ENCODE data around the gene ADAMTS18. TPM values are rescaled to one million over a fixed set of nuclear protein-coding genes. Genes with fewer than 3 reads are reported as not detected.
"Not testable (repeated sequence)": the region's sequence is repeated elsewhere in the genome, so short reads cannot be mapped to it uniquely, and the experiment has no call there.

ADAMTS18 gene
- total RNA-seq, 1 donor from 2014 or later: not detected

DNA sequence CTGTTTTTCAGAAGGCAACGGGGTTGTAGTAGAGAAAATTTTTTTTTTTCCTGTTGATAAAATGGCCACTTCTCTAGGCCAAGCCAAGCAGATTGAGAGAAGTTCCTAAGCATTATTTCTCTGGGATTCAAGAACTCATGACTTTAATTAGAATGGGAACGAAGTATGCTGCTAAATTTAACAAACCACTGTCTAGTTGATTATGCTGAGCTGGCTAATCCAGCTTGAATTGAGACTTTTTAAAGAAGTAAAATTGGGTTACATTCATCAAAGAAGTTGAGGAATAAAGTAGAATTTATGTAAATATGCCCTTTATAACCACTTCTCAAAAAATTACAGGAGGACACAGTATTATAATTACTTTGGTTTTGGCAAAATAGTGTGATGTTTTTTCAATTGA is 152.5 kb downstream of the ADAMTS18 start:
- Mint-ChIP-seq H3K27ac (no peak overlapping the region), H3K4me3 (no peak overlapping the region), H3K36me3 (ENCODE audit: low read depth) (no peaks in the 10 kb centered on the region), H3K27me3 (peaks cover 6% of the 10 kb centered on the region), H3K9me3 (no peaks in the 10 kb centered on the region), H3K4me1 (no peaks in the 10 kb centered on the region)
- DNase-seq (no peak), ATAC-seq (ENCODE audit: low read depth) (no peak)
- POLR2A ChIA-PET: no interaction called here
- TF ChIP-seq, protein P1, sequence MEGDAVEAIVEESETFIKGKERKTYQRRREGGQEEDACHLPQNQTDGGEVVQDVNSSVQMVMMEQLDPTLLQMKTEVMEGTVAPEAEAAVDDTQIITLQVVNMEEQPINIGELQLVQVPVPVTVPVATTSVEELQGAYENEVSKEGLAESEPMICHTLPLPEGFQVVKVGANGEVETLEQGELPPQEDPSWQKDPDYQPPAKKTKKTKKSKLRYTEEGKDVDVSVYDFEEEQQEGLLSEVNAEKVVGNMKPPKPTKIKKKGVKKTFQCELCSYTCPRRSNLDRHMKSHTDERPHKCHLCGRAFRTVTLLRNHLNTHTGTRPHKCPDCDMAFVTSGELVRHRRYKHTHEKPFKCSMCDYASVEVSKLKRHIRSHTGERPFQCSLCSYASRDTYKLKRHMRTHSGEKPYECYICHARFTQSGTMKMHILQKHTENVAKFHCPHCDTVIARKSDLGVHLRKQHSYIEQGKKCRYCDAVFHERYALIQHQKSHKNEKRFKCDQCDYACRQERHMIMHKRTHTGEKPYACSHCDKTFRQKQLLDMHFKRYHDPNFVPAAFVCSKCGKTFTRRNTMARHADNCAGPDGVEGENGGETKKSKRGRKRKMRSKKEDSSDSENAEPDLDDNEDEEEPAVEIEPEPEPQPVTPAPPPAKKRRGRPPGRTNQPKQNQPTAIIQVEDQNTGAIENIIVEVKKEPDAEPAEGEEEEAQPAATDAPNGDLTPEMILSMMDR (IDR thresholded peaks at IDR 0.05): no peak
- intact Hi-C loops (cut with micrococcal nuclease): no loop called here
- CTCF ChIA-PET: no interaction called here

DNA sequence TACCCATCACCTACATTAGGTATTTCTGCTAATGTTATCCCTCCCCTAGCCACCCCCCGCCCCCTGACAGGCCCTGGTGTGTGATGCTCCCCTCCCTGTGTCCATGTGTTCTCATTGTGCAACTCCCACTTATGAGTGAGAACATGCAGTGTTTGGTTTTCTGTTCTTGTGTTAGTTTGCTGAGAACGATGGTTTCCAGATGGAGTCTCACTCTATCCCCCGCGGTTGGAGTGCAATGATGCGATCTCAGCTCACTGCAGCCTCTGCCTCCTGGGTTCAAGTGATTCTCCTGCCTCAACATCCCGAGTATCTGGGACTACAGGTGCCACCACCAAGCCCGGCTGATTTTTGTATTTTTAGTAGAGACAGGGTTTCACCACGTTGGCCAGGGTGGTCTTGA is 155.5 kb downstream of the ADAMTS18 start:
- CTCF ChIA-PET; H3K27me3 Mint-ChIP-seq; H3K4me1 Mint-ChIP-seq; DNase-seq; POLR2A ChIA-PET; H3K4me3 Mint-ChIP-seq; intact Hi-C loops (cut with micrococcal nuclease); H3K9me3 Mint-ChIP-seq; H3K36me3 Mint-ChIP-seq (ENCODE audit: low read depth); H3K27ac Mint-ChIP-seq; ATAC-seq (ENCODE audit: low read depth): not testable (repeated sequence)

DNA sequence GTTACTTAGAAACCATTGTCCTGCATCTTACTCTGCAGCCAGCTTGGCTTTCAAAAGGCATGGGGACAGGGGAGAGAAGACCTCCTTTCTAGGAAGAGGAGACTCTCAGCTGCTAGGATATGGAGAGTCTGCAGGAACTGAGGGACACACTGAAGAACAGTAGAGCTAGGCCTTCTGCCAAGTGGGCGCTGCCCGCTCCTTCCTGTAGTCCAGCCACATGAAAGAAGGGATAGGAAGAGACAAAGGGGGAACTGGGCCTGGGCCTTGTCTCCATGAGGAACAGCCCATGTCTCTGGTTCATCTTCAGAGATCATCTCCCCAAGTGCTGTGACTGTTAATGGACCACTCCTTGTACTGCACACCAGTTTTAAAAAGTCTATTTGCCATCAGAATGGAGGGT is 157.3 kb downstream of the ADAMTS18 start:
- ChIA-PET CTCF (interaction anchor here (0.6 kb wide), 1 partner anchor 56 kb away, joined by 3 read pairs; no protein-coding TSS in a partner anchor), POLR2A (no interaction called here)
- H3K36me3 Mint-ChIP-seq (ENCODE audit: low read depth): no peaks in the 10 kb centered on the region
- H3K27ac Mint-ChIP-seq: no peak overlapping the region
- no peaks in the 10 kb centered on the region for H3K4me1 Mint-ChIP-seq
- H3K9me3 Mint-ChIP-seq: no peaks in the 10 kb centered on the region
- H3K4me3 Mint-ChIP-seq: no peak overlapping the region
- DNase-seq (no peak), ATAC-seq (ENCODE audit: low read depth) (no peak)
- TF ChIP-seq, protein P1 (IDR thresholded peaks at IDR 0.05): no peak
- H3K27me3 Mint-ChIP-seq: peaks cover 4% of the 10 kb centered on the region
- intact Hi-C loops (cut with micrococcal nuclease): no loop called here

DNA sequence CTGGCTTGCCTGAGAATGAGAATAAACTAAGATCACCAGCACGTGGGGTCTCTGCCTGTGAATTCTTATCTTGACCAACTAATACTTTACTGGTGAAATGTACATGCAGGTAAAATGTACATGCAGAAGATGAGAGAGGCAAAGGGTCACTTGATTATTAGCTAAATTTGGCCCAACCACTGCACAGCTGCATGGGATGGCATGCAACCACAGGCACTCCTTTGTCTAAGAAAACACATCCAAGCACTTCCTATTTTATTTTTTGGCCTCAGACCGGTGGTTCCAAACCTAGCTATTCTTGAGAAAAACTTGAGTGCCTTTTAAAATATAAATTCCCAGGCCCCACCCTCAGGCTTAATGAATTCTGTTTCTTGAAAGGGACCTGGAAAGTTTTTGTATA is 157.7 kb downstream of the ADAMTS18 start:
- Mint-ChIP-seq H3K27ac (no peak overlapping the region), H3K36me3 (ENCODE audit: low read depth) (no peaks in the 10 kb centered on the region), H3K4me1 (no peaks in the 10 kb centered on the region), H3K9me3 (no peaks in the 10 kb centered on the region), H3K27me3 (peaks cover 4% of the 10 kb centered on the region), H3K4me3 (no peak overlapping the region)
- TF ChIP-seq, protein P1 (IDR thresholded peaks at IDR 0.05): no peak
- no peak for ATAC-seq (ENCODE audit: low read depth)
- intact Hi-C loops (cut with micrococcal nuclease): no loop called here
- ChIA-PET POLR2A (no interaction called here), CTCF (interaction anchor here (0.6 kb wide), 1 partner anchor 56 kb away, joined by 3 read pairs; no protein-coding TSS in a partner anchor)
- DNase-seq: no peak

DNA sequence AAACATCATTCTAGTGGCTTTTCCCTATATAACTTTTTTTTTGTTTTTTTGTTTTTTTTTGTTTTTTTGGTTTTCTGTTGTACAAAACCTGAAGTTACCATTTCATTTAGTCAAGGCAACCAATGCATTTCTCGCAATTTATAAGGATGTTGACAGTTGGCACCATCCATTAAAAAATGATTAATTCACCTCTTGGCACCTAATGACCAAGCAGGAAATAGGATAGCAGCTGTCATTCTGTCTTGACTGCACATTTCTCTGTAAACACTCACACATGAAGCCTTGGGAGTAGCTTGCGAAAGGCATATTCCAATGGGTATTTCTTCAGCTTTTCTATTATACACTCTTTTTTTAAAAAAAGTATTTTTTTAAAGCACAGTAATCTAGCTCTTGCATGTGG is 158.2 kb downstream of the ADAMTS18 start:
- ChIA-PET POLR2A (no interaction called here), CTCF (no interaction called here)
- Mint-ChIP-seq H3K36me3 (ENCODE audit: low read depth) (no peaks in the 10 kb centered on the region), H3K27me3 (peaks cover 4% of the 10 kb centered on the region), H3K4me1 (no peaks in the 10 kb centered on the region), H3K27ac (no peak overlapping the region), H3K9me3 (no peaks in the 10 kb centered on the region), H3K4me3 (no peak overlapping the region)
- TF ChIP-seq, protein P1 (IDR thresholded peaks at IDR 0.05): no peak
- no peak for DNase-seq
- no peak for ATAC-seq (ENCODE audit: low read depth)
- intact Hi-C loops (cut with micrococcal nuclease): no loop called here

DNA sequence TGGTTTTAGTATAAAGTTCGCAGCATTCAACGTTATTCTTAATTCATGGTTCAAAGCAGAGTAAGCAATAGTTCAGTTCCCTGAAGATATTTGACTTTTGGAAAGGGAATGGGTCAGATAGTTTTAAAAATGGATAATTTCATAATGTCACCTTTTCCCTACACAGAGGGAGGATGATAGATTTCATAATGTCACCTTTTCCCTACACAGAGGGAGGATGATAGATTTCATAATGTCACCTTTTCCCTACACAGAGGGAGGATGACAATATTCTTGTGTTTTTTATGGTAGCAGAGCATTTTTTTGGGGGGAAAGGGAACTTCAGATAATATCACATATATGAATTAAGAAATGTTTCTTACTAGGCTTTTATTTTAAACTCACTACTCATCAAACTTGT is 159.5 kb downstream of the ADAMTS18 start:
- CTCF ChIA-PET; POLR2A ChIA-PET; H3K27me3 Mint-ChIP-seq; H3K36me3 Mint-ChIP-seq (ENCODE audit: low read depth); H3K9me3 Mint-ChIP-seq; H3K4me1 Mint-ChIP-seq; H3K4me3 Mint-ChIP-seq; ATAC-seq (ENCODE audit: low read depth); DNase-seq; intact Hi-C loops (cut with micrococcal nuclease); H3K27ac Mint-ChIP-seq: not testable (repeated sequence)
